Measurements from ENCODE around the gene TSPOAP1.

Gene TSPOAP1

GRCh38 chr17:58328195-58329034, at the start of gene TSPOAP1:
TSPOAP1 (minus strand) TSS chr17:58328795; CDS start chr17:58327920, 875 bp downstream.
- Histone ChIP-seq H3K36me3 (ENCODE audit: control insufficient read depth, insufficient read depth, low read length) (no peaks in the 10 kb centered on the region), H3K9ac (ENCODE audit: low read length) (no peak within 1 kb of the TSS), H3K4me3 (ENCODE audit: low read depth, low read length) (no peak within 1 kb of the TSS), H3K4me1 (ENCODE audit: control insufficient read depth, insufficient read depth, low read length) (peaks cover 47% of the 10 kb centered on the region), H3K27me3 (ENCODE audit: control insufficient read depth, insufficient read depth, low read length) (peaks cover 25% of the 10 kb centered on the region), H3K27ac (ENCODE audit: low read depth, low read length) (no peak within 1 kb of the TSS), H3K9me3 (ENCODE audit: control insufficient read depth, insufficient read depth, low read depth, low read length) (no peaks in the 10 kb centered on the region)

GRCh38 chr17:58377661-58378060, 49.1 kb upstream of the TSPOAP1 start:
- Histone ChIP-seq H3K27me3 (ENCODE audit: control insufficient read depth, insufficient read depth, low read length) (no peaks in the 10 kb centered on the region), H3K9me3 (ENCODE audit: control insufficient read depth, insufficient read depth, low read depth, low read length) (no peaks in the 10 kb centered on the region), H3K4me3 (ENCODE audit: low read depth, low read length) (no peak overlapping the region), H3K9ac (ENCODE audit: low read length) (no peak overlapping the region), H3K36me3 (ENCODE audit: control insufficient read depth, insufficient read depth, low read length) (no peaks in the 10 kb centered on the region), H3K27ac (ENCODE audit: low read depth, low read length) (no peak overlapping the region), H3K4me1 (ENCODE audit: control insufficient read depth, insufficient read depth, low read length) (peaks cover 48% of the 10 kb centered on the region)

- Histone ChIP-seq H3K9me3 (ENCODE audit: control insufficient read depth, insufficient read depth, low read depth, low read length) (no peaks in the 10 kb centered on the region), H3K27ac (ENCODE audit: low read depth, low read length) (no peak overlapping the region), H3K4me3 (ENCODE audit: low read depth, low read length) (no peak overlapping the region; the same call in 1 of the 2 replicates), H3K36me3 (ENCODE audit: control insufficient read depth, insufficient read depth, low read length) (no peaks in the 10 kb centered on the region), H3K4me1 (ENCODE audit: control insufficient read depth, insufficient read depth, low read length) (peaks cover 48% of the 10 kb centered on the region), H3K9ac (ENCODE audit: low read length) (no peak overlapping the region), H3K27me3 (ENCODE audit: control insufficient read depth, insufficient read depth, low read length) (no peaks in the 10 kb centered on the region)
Measured at GRCh38 chr17:58377093-58377601, 48.6 kb upstream of the TSPOAP1 start.

GRCh38 chr17:58376472-58377000, 47.9 kb upstream of the TSPOAP1 start:
- Histone ChIP-seq H3K9ac (ENCODE audit: low read length) (no peak overlapping the region), H3K27ac (ENCODE audit: low read depth, low read length) (no peak overlapping the region), H3K27me3 (ENCODE audit: control insufficient read depth, insufficient read depth, low read length) (no peaks in the 10 kb centered on the region), H3K9me3 (ENCODE audit: control insufficient read depth, insufficient read depth, low read depth, low read length) (no peaks in the 10 kb centered on the region), H3K4me1 (ENCODE audit: control insufficient read depth, insufficient read depth, low read length) (peaks cover 48% of the 10 kb centered on the region), H3K4me3 (ENCODE audit: low read depth, low read length) (no peak overlapping the region; the same call in 1 of the 2 replicates), H3K36me3 (ENCODE audit: control insufficient read depth, insufficient read depth, low read length) (no peaks in the 10 kb centered on the region)

GRCh38 chr17:58375811-58376210, 47.2 kb upstream of the TSPOAP1 start:
- Histone ChIP-seq H3K9me3 (ENCODE audit: control insufficient read depth, insufficient read depth, low read depth, low read length) (no peaks in the 10 kb centered on the region), H3K27ac (ENCODE audit: low read depth, low read length) (no peak overlapping the region), H3K27me3 (ENCODE audit: control insufficient read depth, insufficient read depth, low read length) (no peaks in the 10 kb centered on the region), H3K4me1 (ENCODE audit: control insufficient read depth, insufficient read depth, low read length) (peaks cover 45% of the 10 kb centered on the region), H3K4me3 (ENCODE audit: low read depth, low read length) (no peak overlapping the region), H3K9ac (ENCODE audit: low read length) (no peak overlapping the region), H3K36me3 (ENCODE audit: control insufficient read depth, insufficient read depth, low read length) (no peaks in the 10 kb centered on the region; the same call in 1 of the 2 replicates)

- Histone ChIP-seq H3K4me1 (ENCODE audit: control insufficient read depth, insufficient read depth, low read length) (peaks cover 42% of the 10 kb centered on the region), H3K27ac (ENCODE audit: low read depth, low read length) (no peak overlapping the region), H3K9me3 (ENCODE audit: control insufficient read depth, insufficient read depth, low read depth, low read length) (no peaks in the 10 kb centered on the region), H3K4me3 (ENCODE audit: low read depth, low read length) (no peak overlapping the region), H3K9ac (ENCODE audit: low read length) (no peak overlapping the region), H3K27me3 (ENCODE audit: control insufficient read depth, insufficient read depth, low read length) (no peaks in the 10 kb centered on the region), H3K36me3 (ENCODE audit: control insufficient read depth, insufficient read depth, low read length) (peaks cover 2% of the 10 kb centered on the region; the same call in 1 of the 2 replicates)
Measured at GRCh38 chr17:58375256-58375655, 46.7 kb upstream of the TSPOAP1 start.

GRCh38 chr17:58373923-58374322, 45.3 kb upstream of the TSPOAP1 start:
- Histone ChIP-seq H3K4me1 (ENCODE audit: control insufficient read depth, insufficient read depth, low read length) (peaks cover 31% of the 10 kb centered on the region), H3K27me3 (ENCODE audit: control insufficient read depth, insufficient read depth, low read length) (no peaks in the 10 kb centered on the region), H3K27ac (ENCODE audit: low read depth, low read length) (no peak overlapping the region), H3K36me3 (ENCODE audit: control insufficient read depth, insufficient read depth, low read length) (peaks cover 2% of the 10 kb centered on the region; the same call in 1 of the 2 replicates), H3K9ac (ENCODE audit: low read length) (no peak overlapping the region), H3K4me3 (ENCODE audit: low read depth, low read length) (no peak overlapping the region), H3K9me3 (ENCODE audit: control insufficient read depth, insufficient read depth, low read depth, low read length) (no peaks in the 10 kb centered on the region)

GRCh38 chr17:58373003-58373402, 44.4 kb upstream of the TSPOAP1 start:
- Histone ChIP-seq H3K9me3 (ENCODE audit: control insufficient read depth, insufficient read depth, low read depth, low read length) (no peaks in the 10 kb centered on the region), H3K36me3 (ENCODE audit: control insufficient read depth, insufficient read depth, low read length) (peaks cover 2% of the 10 kb centered on the region; the same call in 1 of the 2 replicates), H3K27ac (ENCODE audit: low read depth, low read length) (no peak overlapping the region), H3K9ac (ENCODE audit: low read length) (no peak overlapping the region), H3K4me3 (ENCODE audit: low read depth, low read length) (no peak overlapping the region), H3K27me3 (ENCODE audit: control insufficient read depth, insufficient read depth, low read length) (no peaks in the 10 kb centered on the region), H3K4me1 (ENCODE audit: control insufficient read depth, insufficient read depth, low read length) (peaks cover 27% of the 10 kb centered on the region)

- Histone ChIP-seq H3K4me3 (ENCODE audit: low read depth, low read length) (no peak overlapping the region), H3K9me3 (ENCODE audit: control insufficient read depth, insufficient read depth, low read depth, low read length) (no peaks in the 10 kb centered on the region), H3K27me3 (ENCODE audit: control insufficient read depth, insufficient read depth, low read length) (no peaks in the 10 kb centered on the region), H3K9ac (ENCODE audit: low read length) (no peak overlapping the region), H3K4me1 (ENCODE audit: control insufficient read depth, insufficient read depth, low read length) (peaks cover 14% of the 10 kb centered on the region), H3K27ac (ENCODE audit: low read depth, low read length) (no peak overlapping the region), H3K36me3 (ENCODE audit: control insufficient read depth, insufficient read depth, low read length) (peaks cover 2% of the 10 kb centered on the region; the same call in 1 of the 2 replicates)
Measured at GRCh38 chr17:58371300-58371950, 42.8 kb upstream of the TSPOAP1 start.

GRCh38 chr17:58370716-58371115, 42.1 kb upstream of the TSPOAP1 start:
- H3K4me1 ChIP-seq (ENCODE audit: control insufficient read depth, insufficient read depth, low read length): peaks cover 14% of the 10 kb centered on the region
- H3K9ac ChIP-seq (ENCODE audit: low read length): no peak overlapping the region
- peaks cover 2% of the 10 kb centered on the region; the same call in 1 of the 2 replicates for H3K36me3 ChIP-seq (ENCODE audit: control insufficient read depth, insufficient read depth, low read length)
- no peak overlapping the region for H3K4me3 ChIP-seq (ENCODE audit: low read depth, low read length)
- no peak overlapping the region for H3K27ac ChIP-seq (ENCODE audit: low read depth, low read length)
- no peaks in the 10 kb centered on the region for H3K27me3 ChIP-seq (ENCODE audit: control insufficient read depth, insufficient read depth, low read length)
- H3K9me3 ChIP-seq (ENCODE audit: control insufficient read depth, insufficient read depth, low read depth, low read length): no peaks in the 10 kb centered on the region

Measured in HUES6 (cell line).